Activated CD4-positive, alpha-beta T cell treated with anti-CD3 and anti-CD28 coated beads, Interleukin-2, amount 10 ng/mL, durations not matched to agents 24 days and 14 days (primary cell): ENCODE measurements around the gene SLC26A1. TPM values are rescaled to one million over a fixed set of nuclear protein-coding genes. Genes with fewer than 3 reads are reported as not detected.

Source experiments
- DNase-seq: peaks from one replicate; pipeline ENCODE4 v3.0.0; 2022
- H3K27ac Mint-ChIP-seq: one replicate; pipeline ENCODE4 v1.8.0; 2022; ENCODE audit warnings: mild to moderate bottlenecking, mixed read lengths
- H3K27me3 Mint-ChIP-seq: one replicate; pipeline ENCODE4 v1.8.0; 2022; ENCODE audit warnings: mixed read lengths
- H3K36me3 Mint-ChIP-seq: one replicate; pipeline ENCODE4 v1.8.0; 2022; ENCODE audit warnings: low read depth, mild to moderate bottlenecking, mixed read lengths
- H3K4me1 Mint-ChIP-seq: one replicate; pipeline ENCODE4 v1.8.0; 2021; ENCODE audit warnings: mixed read lengths
- H3K4me3 Mint-ChIP-seq: one replicate; pipeline ENCODE4 v1.8.0; 2022; ENCODE audit warnings: mild to moderate bottlenecking, moderate library complexity, mixed read lengths
- H3K9me3 Mint-ChIP-seq: one replicate; pipeline ENCODE4 v1.8.0; 2021; ENCODE audit warnings: mixed read lengths
- intact Hi-C: fragments of 100-400 bp; cut with micrococcal nuclease; formaldehyde crosslinking; loops from one replicate; pipeline ENCODE4 v1.15.1; 2023
- total RNA-seq: library from RNA; stranded (reverse); gene quantifications from 2 replicates; pipeline ENCODE4 v1.2.3, GENCODE V29; 2022

The SLC26A1 gene
- 0.26 TPM in 1 of 2 replicates, not detected in the other for total RNA-seq

DNA sequence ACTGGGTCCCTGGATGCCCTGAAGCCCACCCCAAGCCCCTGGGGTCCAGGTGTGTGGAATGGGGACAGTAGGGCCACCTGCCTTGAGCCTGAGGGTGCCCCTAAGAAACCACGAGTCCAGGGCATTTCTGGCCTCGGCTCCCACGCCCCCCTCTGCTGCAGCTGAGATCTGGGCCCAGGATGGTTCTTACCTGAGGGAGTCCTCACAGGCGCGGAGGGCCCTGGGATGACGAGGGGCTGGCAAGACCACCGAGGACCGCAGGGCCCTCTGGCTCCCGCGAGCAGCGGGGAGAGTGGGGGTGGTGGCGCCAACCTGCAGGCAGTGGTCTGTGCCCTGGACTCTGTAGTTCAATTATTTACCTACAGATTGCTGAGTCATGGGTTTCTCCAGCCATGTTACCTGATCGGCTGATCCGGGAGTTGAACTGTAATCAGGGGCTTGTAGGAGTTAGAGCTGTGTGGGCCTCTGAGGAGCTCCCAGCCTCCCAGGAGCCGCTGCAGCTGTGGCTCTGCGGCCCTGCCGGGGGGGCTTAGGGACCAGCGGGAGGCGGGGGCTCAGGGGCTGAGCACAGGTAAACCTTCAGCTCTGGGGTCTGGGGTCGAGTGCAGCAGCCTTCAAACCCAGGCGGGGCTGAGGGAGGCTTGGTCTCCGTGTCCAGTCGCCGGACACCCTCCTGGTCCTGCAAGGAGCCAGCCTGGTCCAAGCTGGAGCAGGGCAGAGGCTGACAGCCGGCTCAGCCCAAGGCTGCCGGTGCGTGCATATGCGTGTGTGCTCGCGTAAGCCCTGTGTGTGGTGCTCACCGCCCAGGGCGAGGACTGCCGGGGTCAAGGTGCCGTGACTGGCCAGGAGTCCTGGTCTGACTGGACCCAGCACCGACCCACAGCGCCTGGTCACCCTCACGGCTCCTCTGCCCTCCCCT is at the start of gene SLC26A1:
SLC26A1 (minus strand) TSS at position 294 of the 919 bp plus-strand sequence. CDS start 1,701 bp downstream, outside the sequence.
- intact Hi-C loops: no loop called here
- Mint-ChIP-seq H3K4me3 (no peak within 1 kb of the TSS), H3K27me3 (peaks cover 12% of the 10 kb centered on the region), H3K9me3 (no peaks in the 10 kb centered on the region), H3K27ac (no peak within 1 kb of the TSS), H3K36me3 (no peaks in the 10 kb centered on the region), H3K4me1 (no peaks in the 10 kb centered on the region)
- no peak for DNase-seq

- Mint-ChIP-seq H3K27ac (no peak overlapping the region), H3K27me3 (peaks cover 17% of the 10 kb centered on the region), H3K36me3 (peaks cover 2% of the 10 kb centered on the region), H3K9me3 (no peaks in the 10 kb centered on the region), H3K4me3 (no peak overlapping the region), H3K4me1 (peaks cover 3% of the 10 kb centered on the region)
- no peak for DNase-seq
- intact Hi-C loops: no loop called here
Measured at GRCh38 chr4:1042352-1043055, 49.3 kb upstream of the SLC26A1 start.

- Mint-ChIP-seq H3K9me3 (no peaks in the 10 kb centered on the region), H3K4me1 (peaks cover 3% of the 10 kb centered on the region), H3K27ac (no peak overlapping the region), H3K27me3 (peaks cover 15% of the 10 kb centered on the region), H3K36me3 (peaks cover 2% of the 10 kb centered on the region), H3K4me3 (no peak overlapping the region)
- intact Hi-C loops: no loop called here
- no peak for DNase-seq
Measured at GRCh38 chr4:1041936-1042330, 48.7 kb upstream of the SLC26A1 start.

DNA sequence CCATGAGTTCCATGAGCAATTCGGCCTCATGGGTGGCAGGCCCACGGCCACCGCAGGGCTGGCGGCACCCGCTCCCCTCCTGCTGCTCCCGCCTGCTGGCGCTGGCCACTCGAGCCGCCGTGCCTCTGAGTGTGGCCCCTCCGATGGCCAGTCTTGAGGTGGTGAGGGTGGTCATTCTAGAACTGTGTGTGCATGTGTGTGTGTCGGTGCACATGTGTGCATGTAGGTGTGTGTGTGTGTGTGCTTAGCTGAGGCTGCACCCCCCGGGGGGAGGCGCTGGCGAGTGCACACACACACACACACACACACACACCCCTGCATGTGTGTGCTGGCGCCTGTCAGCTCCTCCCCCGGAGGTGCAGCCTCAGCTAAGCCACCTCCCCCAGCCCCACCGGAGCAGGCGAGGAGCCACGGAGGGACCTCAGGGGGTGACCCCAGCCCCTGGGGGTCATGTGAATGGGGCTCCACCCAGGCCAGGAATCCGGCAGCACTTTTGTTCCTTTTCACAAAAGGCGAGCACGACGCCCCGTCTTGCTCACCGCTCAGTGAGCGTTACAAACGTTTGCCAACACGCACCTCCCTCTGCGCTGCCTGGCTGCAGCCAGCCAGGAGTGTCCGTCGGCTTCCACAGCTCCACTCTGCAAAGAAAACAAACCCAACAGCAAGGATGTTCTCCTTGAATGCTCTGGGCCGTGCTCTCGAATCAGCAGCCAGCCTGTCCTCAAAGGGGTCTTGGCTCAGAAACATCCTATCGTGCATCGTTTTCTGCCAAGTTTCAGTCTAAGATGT is 48.1 kb upstream of the SLC26A1 start:
- DNase-seq: no peak
- no peaks in the 10 kb centered on the region for H3K36me3 Mint-ChIP-seq
- no peak overlapping the region for H3K4me3 Mint-ChIP-seq
- H3K4me1 Mint-ChIP-seq: peaks cover 3% of the 10 kb centered on the region
- H3K9me3 Mint-ChIP-seq: no peaks in the 10 kb centered on the region
- peaks cover 12% of the 10 kb centered on the region for H3K27me3 Mint-ChIP-seq
- intact Hi-C loops: no loop called here
- H3K27ac Mint-ChIP-seq: no peak overlapping the region

DNA sequence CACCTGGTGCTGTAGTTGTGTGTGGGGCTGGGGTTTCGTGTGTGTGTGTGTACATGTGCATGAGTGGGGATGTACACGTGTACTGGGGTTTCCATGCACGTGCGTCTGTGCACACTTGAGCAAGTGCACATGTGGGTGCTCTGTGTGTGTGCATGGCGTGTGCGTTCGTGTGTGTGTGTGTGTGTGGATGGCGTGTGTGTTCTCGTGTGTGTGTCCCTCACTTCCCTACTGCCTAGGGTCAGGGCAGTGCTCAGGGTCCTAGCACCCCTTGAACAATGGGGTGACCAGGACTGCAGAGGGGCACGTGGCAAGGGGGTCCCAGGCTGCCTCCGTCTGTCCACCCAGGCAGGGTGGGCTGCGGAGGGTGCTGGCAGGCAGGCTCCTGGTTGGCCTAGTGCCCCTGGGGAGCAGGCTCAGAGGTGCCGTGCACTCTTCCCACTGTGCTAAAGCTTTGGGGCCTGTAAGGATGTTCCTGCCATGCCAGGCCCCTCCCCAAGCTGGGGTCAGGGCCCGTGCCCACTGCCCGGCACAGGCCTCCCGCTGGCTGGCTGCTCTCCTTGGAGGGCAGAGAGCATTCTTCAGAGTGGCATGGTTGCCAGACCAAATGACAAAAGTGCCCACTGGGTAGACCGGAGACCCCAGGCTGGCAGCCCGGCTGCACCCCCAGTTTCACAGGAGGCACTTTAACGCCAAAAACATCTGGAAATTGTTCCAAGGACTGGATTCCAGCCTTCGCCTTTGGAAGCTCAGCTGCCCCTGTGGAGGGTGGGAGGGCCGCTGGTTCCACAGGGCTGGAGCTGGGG is 47.3 kb upstream of the SLC26A1 start:
- no peaks in the 10 kb centered on the region for H3K9me3 Mint-ChIP-seq
- H3K27ac Mint-ChIP-seq: no peak overlapping the region
- no peaks in the 10 kb centered on the region for H3K36me3 Mint-ChIP-seq
- H3K4me1 Mint-ChIP-seq: peaks cover 3% of the 10 kb centered on the region
- intact Hi-C loops: no loop called here
- peaks cover 11% of the 10 kb centered on the region for H3K27me3 Mint-ChIP-seq
- H3K4me3 Mint-ChIP-seq: no peak overlapping the region
- no peak for DNase-seq

GRCh38 chr4:1039493-1040343 is 46.5 kb upstream of the SLC26A1 start:
- intact Hi-C loops: no loop called here
- Mint-ChIP-seq H3K4me3 (no peak overlapping the region), H3K9me3 (no peaks in the 10 kb centered on the region), H3K4me1 (peaks cover 3% of the 10 kb centered on the region), H3K27ac (no peak overlapping the region), H3K27me3 (peaks cover 6% of the 10 kb centered on the region), H3K36me3 (no peaks in the 10 kb centered on the region)
- no peak for DNase-seq

- Mint-ChIP-seq H3K4me1 (peaks cover 3% of the 10 kb centered on the region), H3K27me3 (peaks cover 5% of the 10 kb centered on the region), H3K27ac (no peak overlapping the region), H3K4me3 (no peak overlapping the region), H3K36me3 (no peaks in the 10 kb centered on the region), H3K9me3 (no peaks in the 10 kb centered on the region)
- DNase-seq: no peak
- intact Hi-C loops: no loop called here
Measured at GRCh38 chr4:1038948-1039492, 45.8 kb upstream of the SLC26A1 start.

GRCh38 chr4:1036976-1037810 is 44.0 kb upstream of the SLC26A1 start:
- Mint-ChIP-seq H3K27me3 (no peaks in the 10 kb centered on the region), H3K36me3 (no peaks in the 10 kb centered on the region), H3K4me3 (no peak overlapping the region), H3K4me1 (no peaks in the 10 kb centered on the region), H3K27ac (no peak overlapping the region), H3K9me3 (no peaks in the 10 kb centered on the region)
- DNase-seq: no peak
- intact Hi-C loops: no loop called here

DNA sequence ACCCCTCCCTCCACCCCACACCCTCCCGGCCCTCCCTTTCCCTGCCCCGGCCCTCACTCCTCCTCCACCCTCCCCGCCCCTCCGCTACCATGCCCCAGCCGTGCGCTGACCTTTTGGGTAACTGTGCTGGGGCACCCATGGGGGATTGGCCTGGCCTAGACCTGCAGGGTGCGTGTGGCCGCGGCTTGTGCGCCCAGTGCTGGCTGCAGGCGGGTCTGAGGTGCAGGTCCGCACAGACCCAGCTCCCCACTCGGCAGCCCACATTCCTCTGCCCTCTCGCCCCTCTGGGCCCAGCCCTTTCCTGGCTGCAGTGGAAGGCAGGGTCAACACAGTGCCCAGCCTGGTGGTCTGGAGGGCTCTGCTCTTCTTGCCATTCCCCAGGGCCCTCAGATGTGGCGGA is 42.9 kb upstream of the SLC26A1 start:
- Mint-ChIP-seq H3K27ac (no peak overlapping the region), H3K27me3 (no peaks in the 10 kb centered on the region), H3K4me3 (no peak overlapping the region), H3K36me3 (no peaks in the 10 kb centered on the region), H3K9me3 (no peaks in the 10 kb centered on the region), H3K4me1 (no peaks in the 10 kb centered on the region)
- intact Hi-C loops: no loop called here
- no peak for DNase-seq

DNA sequence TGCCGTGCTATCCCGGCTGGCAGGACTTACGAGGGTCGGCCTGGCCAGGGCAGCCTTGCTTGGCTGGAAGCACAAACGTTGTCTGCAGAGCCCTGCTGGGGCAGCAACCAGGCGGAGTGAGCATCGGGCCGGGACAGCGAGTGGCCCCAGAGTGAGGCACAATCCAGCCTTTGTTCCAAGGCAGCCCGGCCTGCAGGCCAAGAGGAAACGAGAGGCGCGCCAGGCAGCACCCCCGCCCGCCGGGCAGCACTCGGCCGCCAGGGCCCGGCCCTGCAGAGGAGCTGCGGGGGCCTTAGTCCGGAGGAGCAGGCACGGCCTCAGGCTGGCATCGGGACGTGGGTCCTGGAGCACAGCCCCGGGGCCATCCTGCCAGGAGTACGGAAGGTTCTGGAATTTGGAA is 42.3 kb upstream of the SLC26A1 start:
- H3K36me3 Mint-ChIP-seq: no peaks in the 10 kb centered on the region
- intact Hi-C loops: no loop called here
- H3K27me3 Mint-ChIP-seq: no peaks in the 10 kb centered on the region
- no peak overlapping the region for H3K4me3 Mint-ChIP-seq
- H3K4me1 Mint-ChIP-seq: no peaks in the 10 kb centered on the region
- no peak for DNase-seq
- no peak overlapping the region for H3K27ac Mint-ChIP-seq
- H3K9me3 Mint-ChIP-seq: no peaks in the 10 kb centered on the region

GRCh38 chr4:1033840-1034551 is 40.8 kb upstream of the SLC26A1 start:
- intact Hi-C loops: no loop called here
- H3K9me3 Mint-ChIP-seq: no peaks in the 10 kb centered on the region
- no peak overlapping the region for H3K4me3 Mint-ChIP-seq
- no peak overlapping the region for H3K27ac Mint-ChIP-seq
- no peaks in the 10 kb centered on the region for H3K36me3 Mint-ChIP-seq
- DNase-seq: no peak
- H3K4me1 Mint-ChIP-seq: no peaks in the 10 kb centered on the region
- H3K27me3 Mint-ChIP-seq: no peaks in the 10 kb centered on the region
